ENCODE data around the gene PCNX1.

PCNX1 gene

GRCh38 chr14:71121001-71121400, 213.7 kb downstream of the PCNX1 start:
- Histone ChIP-seq H2AFZ (ENCODE audit: low read depth, low read length, severe bottlenecking) (no peak overlapping the region), H3K4me3 (ENCODE audit: insufficient read depth, low read length, poor library complexity, severe bottlenecking) (no peak overlapping the region), H3K9ac (ENCODE audit: low read length) (no peak overlapping the region), H3K79me2 (ENCODE audit: insufficient read depth, low read length) (no peaks in the 10 kb centered on the region), H3K9me2 (replicated peaks; ENCODE audit: insufficient read depth, low read length) (no peaks in the 10 kb centered on the region), H3K9me3 (ENCODE audit: insufficient read depth, low read length) (no peaks in the 10 kb centered on the region), H3K4me2 (ENCODE audit: low read depth, low read length, poor library complexity, severe bottlenecking) (no peak overlapping the region), H3K36me3 (ENCODE audit: low read length) (no peaks in the 10 kb centered on the region), H3K27ac (ENCODE audit: low read depth, low read length) (no peak overlapping the region), H3K27me3 (ENCODE audit: low read length) (no peaks in the 10 kb centered on the region), H3F3A (ENCODE audit: insufficient read depth) (peaks cover 17% of the 10 kb centered on the region), H4K20me1 (ENCODE audit: low read depth, low read length) (no peaks in the 10 kb centered on the region)
- TF ChIP-seq, protein P1, sequence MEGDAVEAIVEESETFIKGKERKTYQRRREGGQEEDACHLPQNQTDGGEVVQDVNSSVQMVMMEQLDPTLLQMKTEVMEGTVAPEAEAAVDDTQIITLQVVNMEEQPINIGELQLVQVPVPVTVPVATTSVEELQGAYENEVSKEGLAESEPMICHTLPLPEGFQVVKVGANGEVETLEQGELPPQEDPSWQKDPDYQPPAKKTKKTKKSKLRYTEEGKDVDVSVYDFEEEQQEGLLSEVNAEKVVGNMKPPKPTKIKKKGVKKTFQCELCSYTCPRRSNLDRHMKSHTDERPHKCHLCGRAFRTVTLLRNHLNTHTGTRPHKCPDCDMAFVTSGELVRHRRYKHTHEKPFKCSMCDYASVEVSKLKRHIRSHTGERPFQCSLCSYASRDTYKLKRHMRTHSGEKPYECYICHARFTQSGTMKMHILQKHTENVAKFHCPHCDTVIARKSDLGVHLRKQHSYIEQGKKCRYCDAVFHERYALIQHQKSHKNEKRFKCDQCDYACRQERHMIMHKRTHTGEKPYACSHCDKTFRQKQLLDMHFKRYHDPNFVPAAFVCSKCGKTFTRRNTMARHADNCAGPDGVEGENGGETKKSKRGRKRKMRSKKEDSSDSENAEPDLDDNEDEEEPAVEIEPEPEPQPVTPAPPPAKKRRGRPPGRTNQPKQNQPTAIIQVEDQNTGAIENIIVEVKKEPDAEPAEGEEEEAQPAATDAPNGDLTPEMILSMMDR (IDR thresholded peaks at IDR 0.05; ENCODE audit: insufficient read depth, low read length, poor library complexity, severe bottlenecking) = no peak
- TF ChIP-seq EZH2phosphoT487 (conservative IDR thresholded peaks at IDR 0.05; ENCODE audit: low read length) = no peak

GRCh38 chr14:71121711-71122110, 214.5 kb downstream of the PCNX1 start:
- Histone ChIP-seq H3K4me2 (ENCODE audit: low read depth, low read length, poor library complexity, severe bottlenecking) (no peak overlapping the region), H3K9me3 (ENCODE audit: insufficient read depth, low read length) (no peaks in the 10 kb centered on the region), H3F3A (ENCODE audit: insufficient read depth) (peaks cover 12% of the 10 kb centered on the region), H3K36me3 (ENCODE audit: low read length) (no peaks in the 10 kb centered on the region), H3K27me3 (ENCODE audit: low read length) (no peaks in the 10 kb centered on the region), H3K27ac (ENCODE audit: low read depth, low read length) (no peak overlapping the region), H3K9me2 (replicated peaks; ENCODE audit: insufficient read depth, low read length) (no peaks in the 10 kb centered on the region), H4K20me1 (ENCODE audit: low read depth, low read length) (no peaks in the 10 kb centered on the region), H3K79me2 (ENCODE audit: insufficient read depth, low read length) (no peaks in the 10 kb centered on the region), H2AFZ (ENCODE audit: low read depth, low read length, severe bottlenecking) (no peak overlapping the region), H3K4me3 (ENCODE audit: insufficient read depth, low read length, poor library complexity, severe bottlenecking) (no peak overlapping the region), H3K9ac (ENCODE audit: low read length) (no peak overlapping the region)
- TF ChIP-seq, protein P1 (IDR thresholded peaks at IDR 0.05; ENCODE audit: insufficient read depth, low read length, poor library complexity, severe bottlenecking) = no peak
- no peak for TF ChIP-seq EZH2phosphoT487 (conservative IDR thresholded peaks at IDR 0.05; ENCODE audit: low read length)

DNA sequence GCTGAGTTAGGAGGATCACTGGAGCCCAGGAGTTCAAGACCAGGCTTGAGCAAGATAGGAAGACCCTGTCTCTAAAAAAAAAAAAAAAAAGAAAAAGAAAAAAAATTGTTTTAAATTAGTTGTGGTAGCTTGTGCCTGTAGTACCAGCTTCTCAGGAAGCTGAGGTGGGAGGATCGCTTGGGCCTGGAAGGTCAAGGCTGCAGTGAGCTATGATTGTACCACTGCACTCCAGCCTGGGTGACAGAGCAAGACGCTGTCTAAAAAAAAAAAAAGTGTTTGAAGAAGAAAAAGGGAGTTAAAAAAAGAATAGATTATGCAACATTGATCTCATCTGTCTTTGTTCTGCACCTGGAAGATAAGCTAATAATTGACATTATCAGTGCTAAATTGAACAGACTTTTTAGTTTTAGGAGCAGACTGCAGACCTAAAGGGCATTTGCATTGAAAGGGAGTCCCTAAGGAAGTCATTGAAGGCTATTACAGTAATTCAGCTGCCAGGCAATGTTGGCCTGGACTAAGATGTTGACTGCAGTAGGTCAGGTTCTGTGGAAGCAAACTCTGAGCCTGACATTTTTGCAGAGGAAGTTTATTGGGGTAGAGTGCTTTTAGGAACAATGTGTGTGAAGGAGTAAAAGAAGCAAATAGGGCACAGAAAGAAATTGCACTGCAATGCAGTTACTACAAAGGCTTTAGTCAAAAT, 215.8 kb downstream of the PCNX1 start:
- TF ChIP-seq EZH2phosphoT487 (conservative IDR thresholded peaks at IDR 0.05; ENCODE audit: low read length) = no peak
- TF ChIP-seq, protein P1 (IDR thresholded peaks at IDR 0.05; ENCODE audit: insufficient read depth, low read length, poor library complexity, severe bottlenecking) = no peak
- no peaks in the 10 kb centered on the region for H3F3A ChIP-seq (ENCODE audit: insufficient read depth)
- H3K27ac ChIP-seq (ENCODE audit: low read depth, low read length) = no peak overlapping the region
- no peaks in the 10 kb centered on the region for H3K79me2 ChIP-seq (ENCODE audit: insufficient read depth, low read length)
- H3K4me2 ChIP-seq (ENCODE audit: low read depth, low read length, poor library complexity, severe bottlenecking) = no peak overlapping the region
- no peaks in the 10 kb centered on the region for H3K9me2 ChIP-seq (replicated peaks; ENCODE audit: insufficient read depth, low read length)
- no peak overlapping the region for H3K9ac ChIP-seq (ENCODE audit: low read length)
- no peaks in the 10 kb centered on the region for H4K20me1 ChIP-seq (ENCODE audit: low read depth, low read length)
- no peaks in the 10 kb centered on the region for H3K36me3 ChIP-seq (ENCODE audit: low read length)
- no peaks in the 10 kb centered on the region for H3K9me3 ChIP-seq (ENCODE audit: insufficient read depth, low read length)
- H3K4me3 ChIP-seq (ENCODE audit: insufficient read depth, low read length, poor library complexity, severe bottlenecking) = no peak overlapping the region
- no peak overlapping the region for H2AFZ ChIP-seq (ENCODE audit: low read depth, low read length, severe bottlenecking)
- H3K27me3 ChIP-seq (ENCODE audit: low read length) = no peaks in the 10 kb centered on the region

Data from SU-DHL-6 (cell line).